AG09309 (cell line): ENCODE data around the gene LDLRAD4.

ENCODE experiments used
- DNase-seq: peaks from one replicate; pipeline ENCODE4 v3.0.0-alpha.2; 2010; ENCODE audit warnings: low read depth
- H3K4me3 ChIP-seq: 2 replicates; pipeline ENCODE4 v1.5.1; 2011; ENCODE audit warnings: mild to moderate bottlenecking, low read depth, low read length, moderate library complexity; ENCODE audit not compliant: control insufficient read depth
- CTCF ChIP-seq: IDR thresholded peaks from 2 replicates; pipeline ENCODE4 v1.5.1; 2011; ENCODE audit warnings: mild to moderate bottlenecking, low read depth, low read length, inconsistent platforms; ENCODE audit not compliant: insufficient read depth, control insufficient read depth; ENCODE audit errors: missing control alignments

Gene LDLRAD4

GRCh38 chr18:13549880-13550232 lies 331.3 kb downstream of the LDLRAD4 start:
- TF ChIP-seq CTCF: no peak
- H3K4me3 ChIP-seq: no peak overlapping the region

DNA sequence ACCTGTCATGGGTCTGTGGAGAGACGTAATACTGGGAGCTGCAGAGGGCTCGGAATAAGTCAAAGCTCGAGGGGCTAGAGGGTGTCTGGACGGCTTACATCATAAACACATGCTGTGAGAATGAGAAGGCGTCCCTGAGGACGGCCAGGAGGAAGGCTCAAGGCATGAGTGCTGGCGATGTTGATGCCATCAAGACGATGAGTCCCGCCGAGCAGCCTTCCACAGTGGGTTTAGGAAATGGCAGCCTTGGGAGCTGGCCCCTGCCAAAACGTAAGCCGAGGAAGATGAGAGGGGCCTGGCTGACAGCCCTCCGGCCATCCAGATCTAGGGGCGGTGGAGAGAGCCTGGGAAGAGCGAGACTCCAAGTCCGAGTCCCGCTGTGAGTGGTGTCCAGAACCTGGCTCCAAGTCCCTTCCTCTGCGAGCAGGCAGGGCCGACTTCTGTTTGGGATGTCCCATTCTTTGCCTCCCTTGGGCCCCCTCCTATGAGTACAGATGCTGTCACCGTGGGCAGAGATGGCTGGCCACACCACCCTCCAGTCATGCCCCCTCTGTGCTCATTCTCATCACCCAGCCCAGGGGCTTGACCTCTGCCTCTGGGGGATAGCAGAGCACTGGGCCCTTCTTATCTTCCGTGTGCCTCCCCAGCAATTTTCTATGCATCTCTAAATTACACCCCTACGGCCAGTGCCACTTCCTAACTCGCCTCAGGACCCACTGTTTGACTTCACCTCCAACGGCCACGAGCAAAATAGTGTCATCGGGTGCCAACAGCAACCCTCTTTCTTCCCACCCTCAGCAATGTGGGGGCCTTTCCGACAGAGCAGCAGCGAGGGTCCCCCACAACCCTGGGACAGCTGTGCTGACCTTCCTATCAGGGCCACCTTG lies 332.1 kb downstream of the LDLRAD4 start:
- H3K4me3 ChIP-seq: no peak overlapping the region
- TF ChIP-seq CTCF: no peak
- no peak for DNase-seq

More at GRCh38 chr18:13549880-13550232, 331.3 kb downstream of the LDLRAD4 start:
- DNase-seq: no peak

GRCh38 chr18:13551305-13551603 lies 332.7 kb downstream of the LDLRAD4 start:
- TF ChIP-seq CTCF: no peak
- DNase-seq: no peak
- H3K4me3 ChIP-seq: no peak overlapping the region

DNA sequence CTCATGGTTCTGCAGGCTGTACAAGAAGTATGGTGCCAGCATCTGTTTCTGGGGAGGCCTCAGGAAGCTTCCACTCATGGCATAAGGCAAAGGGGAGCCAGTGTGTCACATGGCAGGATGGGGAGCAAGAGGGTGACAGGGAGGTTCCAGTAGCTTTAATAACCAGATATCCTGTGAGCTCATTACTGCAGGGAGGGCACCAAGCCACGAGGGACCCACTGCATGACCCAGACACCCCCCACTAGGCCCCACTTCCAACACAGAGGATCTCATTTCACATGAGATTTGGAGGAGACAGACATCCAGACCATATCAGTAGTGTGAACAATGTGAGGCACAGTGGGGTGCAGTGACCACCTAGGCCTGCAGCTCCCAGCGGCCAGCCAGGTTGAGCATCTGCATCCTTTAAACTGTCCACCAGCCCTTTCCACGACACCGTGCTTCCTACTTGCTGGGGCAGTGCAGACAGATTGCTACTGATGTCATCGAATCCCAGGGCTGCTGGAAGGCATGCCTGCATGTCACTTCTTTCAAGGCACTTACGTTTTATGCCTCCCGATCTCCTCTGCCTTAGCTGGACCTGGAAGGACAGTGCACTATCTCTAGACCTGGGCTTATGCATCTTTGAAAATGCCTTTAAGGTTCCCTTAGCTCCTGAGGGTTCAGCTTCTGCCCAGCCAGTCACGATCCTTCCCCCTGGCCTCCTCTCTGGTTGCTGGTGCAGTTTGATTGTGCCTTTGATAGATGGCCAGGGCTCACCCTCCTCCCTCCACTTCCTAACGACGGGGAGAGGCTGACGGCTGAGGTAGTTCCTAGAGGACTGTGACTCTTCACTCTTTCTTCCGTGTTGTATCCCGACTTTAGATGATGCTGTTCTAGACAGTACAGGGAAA lies 333.5 kb downstream of the LDLRAD4 start:
- no peak for TF ChIP-seq CTCF
- DNase-seq: no peak
- H3K4me3 ChIP-seq: no peak overlapping the region

DNA sequence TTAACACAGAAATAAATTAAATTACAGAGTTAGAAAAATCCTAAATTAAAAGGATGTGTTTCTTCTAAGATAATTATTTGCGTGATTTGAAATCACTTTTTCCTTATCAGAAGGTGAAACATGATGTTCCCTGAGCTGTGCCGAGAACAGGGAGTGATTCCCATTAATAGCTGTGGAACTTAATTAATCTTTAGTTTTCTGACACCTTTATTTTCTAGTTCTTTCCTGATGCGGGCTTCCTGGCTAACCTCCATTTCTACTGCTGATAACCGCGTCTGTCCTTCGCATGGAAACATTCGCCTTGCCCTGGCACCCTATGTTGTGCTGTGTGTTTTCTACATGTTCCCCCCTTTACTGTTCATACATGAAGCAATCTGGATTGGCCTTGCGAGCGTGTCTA lies 334.9 kb downstream of the LDLRAD4 start:
- H3K4me3 ChIP-seq: no peak overlapping the region
- no peak for TF ChIP-seq CTCF
- no peak for DNase-seq

DNA sequence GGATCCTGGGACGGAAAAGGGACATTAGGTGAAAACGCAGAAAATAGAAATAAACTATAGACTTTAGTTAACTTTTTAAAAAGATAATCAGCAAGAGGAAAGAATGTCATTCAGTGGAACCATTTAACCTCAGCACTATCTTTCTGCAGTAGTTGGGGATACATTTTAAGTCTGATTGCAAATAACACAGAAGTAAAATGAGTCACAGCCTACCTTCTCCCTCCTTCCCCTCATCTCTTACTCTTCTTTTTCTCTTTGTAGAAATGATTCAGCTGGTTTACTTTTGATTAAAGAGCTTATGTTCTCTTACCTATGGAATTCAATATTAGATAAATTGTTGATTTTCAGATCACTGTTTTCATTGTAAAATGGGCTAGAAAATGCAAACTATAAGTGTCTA lies 336.6 kb downstream of the LDLRAD4 start:
- DNase-seq: no peak
- no peak for TF ChIP-seq CTCF
- no peak overlapping the region for H3K4me3 ChIP-seq
